Upper lobe of left lung (tissue), 4 donors: Measurements from ENCODE around the gene BACE2.

Source experiments
- EP300 ChIP-seq, 4 donors: sonication (generic); formaldehyde crosslinking; IDR thresholded peaks; one replicate each; pipeline ENCODE4 v1.5.1; 2017; ENCODE audit warnings: antibody characterized with exemption in 4 of 4, control low read depth in 2 of 4
- POLR2A ChIP-seq, 4 donors: fragments of 450-650 bp; IDR thresholded peaks; one replicate each; pipeline ENCODE4 v1.5.1; 2016 to 2017; ENCODE audit warnings: antibody characterized with exemption in 4 of 4, mild to moderate bottlenecking in 2 of 4
- POLR2AphosphoS5 ChIP-seq, 2 donors: sonication (generic); formaldehyde crosslinking; IDR thresholded peaks; one replicate each; pipeline ENCODE4 v1.5.1; 2017; ENCODE audit warnings: antibody characterized with exemption in 2 of 2
- TF ChIP-seq, protein P1 (sequence below), 6 experiments: fragments of 450-650 bp in 4 of 6; fragments of 200-600 bp in 2 of 6; sonication (generic) in 2 of 6; IDR thresholded peaks; one replicate each; pipeline ENCODE4 v1.5.1; 2016 to 2019; ENCODE audit warnings: antibody characterized with exemption in 6 of 6

DNA sequence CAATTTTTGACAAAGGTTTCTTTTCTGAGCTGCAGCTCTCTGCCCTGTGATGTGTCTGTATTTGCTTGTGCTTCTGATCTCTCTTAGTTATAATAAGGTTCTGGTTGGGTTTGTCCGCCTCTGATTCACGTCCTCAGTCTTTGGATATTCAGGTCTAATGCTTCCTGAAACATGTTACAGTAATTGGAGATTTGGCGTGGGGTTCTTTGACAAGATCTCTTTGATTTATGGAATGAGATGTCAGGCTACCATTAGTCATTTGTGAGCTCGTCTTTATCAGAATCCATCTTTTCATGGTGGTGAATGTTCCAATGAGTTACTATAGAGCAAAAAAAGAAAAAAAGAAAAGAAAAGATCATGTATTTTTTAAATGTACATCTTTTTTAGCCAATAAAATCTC lies 62.5 kb downstream of the BACE2 start:
- TF ChIP-seq, protein P1, sequence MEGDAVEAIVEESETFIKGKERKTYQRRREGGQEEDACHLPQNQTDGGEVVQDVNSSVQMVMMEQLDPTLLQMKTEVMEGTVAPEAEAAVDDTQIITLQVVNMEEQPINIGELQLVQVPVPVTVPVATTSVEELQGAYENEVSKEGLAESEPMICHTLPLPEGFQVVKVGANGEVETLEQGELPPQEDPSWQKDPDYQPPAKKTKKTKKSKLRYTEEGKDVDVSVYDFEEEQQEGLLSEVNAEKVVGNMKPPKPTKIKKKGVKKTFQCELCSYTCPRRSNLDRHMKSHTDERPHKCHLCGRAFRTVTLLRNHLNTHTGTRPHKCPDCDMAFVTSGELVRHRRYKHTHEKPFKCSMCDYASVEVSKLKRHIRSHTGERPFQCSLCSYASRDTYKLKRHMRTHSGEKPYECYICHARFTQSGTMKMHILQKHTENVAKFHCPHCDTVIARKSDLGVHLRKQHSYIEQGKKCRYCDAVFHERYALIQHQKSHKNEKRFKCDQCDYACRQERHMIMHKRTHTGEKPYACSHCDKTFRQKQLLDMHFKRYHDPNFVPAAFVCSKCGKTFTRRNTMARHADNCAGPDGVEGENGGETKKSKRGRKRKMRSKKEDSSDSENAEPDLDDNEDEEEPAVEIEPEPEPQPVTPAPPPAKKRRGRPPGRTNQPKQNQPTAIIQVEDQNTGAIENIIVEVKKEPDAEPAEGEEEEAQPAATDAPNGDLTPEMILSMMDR (IDR thresholded peaks at IDR 0.05), result no peak
- TF ChIP-seq POLR2A (IDR thresholded peaks at IDR 0.05) (no peak), EP300 (IDR thresholded peaks at IDR 0.05) (no peak), POLR2AphosphoS5 (IDR thresholded peaks at IDR 0.05) (no peak)
